ENCODE measurements around the gene VPS37B. TPM values are rescaled to one million over a fixed set of nuclear protein-coding genes. Genes with fewer than 3 reads are reported as not detected.

Gene VPS37B
- polyA plus RNA-seq, 3 donors from 2014 or later, result 39.5 to 70.1 (median 43.6) TPM

DNA sequence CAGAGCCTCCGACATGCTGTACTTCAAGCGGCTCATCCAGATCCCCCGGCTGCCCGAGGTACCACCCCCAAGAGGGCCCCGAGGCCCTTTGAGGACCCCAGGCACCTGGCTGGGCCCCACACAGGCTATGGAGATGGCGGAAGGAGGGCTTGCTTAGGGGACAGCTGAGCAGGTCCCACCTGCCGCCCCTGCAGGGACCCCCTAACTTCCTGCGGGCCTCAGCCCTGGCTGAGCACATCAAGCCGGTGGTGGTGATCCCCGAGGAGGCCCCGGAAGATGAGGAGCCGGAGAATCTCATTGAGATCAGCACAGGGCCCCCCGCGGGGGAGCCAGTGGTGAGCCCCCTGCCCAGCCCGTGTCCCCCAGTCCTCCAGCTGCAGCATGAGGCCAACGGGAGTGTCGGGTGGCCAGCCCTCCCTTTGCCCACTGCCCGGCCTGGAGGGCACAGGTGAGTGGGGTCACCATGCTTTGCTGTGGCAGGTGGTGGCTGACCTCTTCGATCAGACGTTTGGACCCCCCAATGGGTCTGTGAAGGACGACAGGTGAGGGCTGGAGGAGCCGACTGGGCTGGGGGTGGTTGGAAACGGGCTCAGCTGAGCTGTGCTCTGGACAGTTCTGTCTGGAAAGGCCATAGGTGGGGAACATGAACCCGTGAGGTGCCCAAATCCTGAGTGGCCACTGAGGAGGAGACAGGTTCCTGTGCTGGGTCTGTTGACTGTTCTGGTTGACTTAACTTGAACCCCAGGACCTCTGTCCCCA, 40.7 kb downstream of the VPS37B start:
- H3K27me3 Mint-ChIP-seq (ENCODE audit: low read depth in 3 of 3), result peaks cover 6 to 11% (median 9%) of the 10 kb centered on the region in 3 donors
- H3K4me1 Mint-ChIP-seq, result peaks cover 0 to 6% of the 10 kb centered on the region in 2 donors
- H3K4me3 Mint-ChIP-seq, result no peak overlapping the region
- H3K36me3 Mint-ChIP-seq, result peaks cover 0 to 8% (median 7%) of the 10 kb centered on the region in 3 donors
- no peak overlapping the region for H3K27ac Mint-ChIP-seq
- DNase-seq, result no peak
- no peaks in the 10 kb centered on the region for H3K9me3 Mint-ChIP-seq

DNA sequence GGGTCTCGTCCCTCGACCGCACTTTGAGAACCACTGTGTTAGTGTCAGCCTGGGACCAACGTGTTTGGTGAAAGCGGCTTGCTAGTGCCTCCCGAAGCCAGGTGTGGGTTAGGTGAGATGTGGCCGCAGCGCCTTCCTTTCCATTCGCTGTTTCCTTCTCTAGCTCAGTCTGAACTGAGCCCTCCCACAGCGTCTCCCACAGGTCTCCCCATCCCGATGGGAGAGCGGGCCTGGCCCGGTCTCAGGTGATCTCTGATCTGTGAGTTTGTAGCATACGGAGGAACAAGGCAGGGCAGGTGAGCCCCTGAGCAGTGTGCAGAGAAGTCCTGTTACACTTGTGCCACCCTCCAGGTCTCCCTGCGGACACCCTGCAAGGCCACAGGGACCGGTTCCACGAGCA, 41.4 kb downstream of the VPS37B start:
- H3K4me3 Mint-ChIP-seq, result no peak overlapping the region
- peaks cover 3 to 13% (median 9%) of the 10 kb centered on the region in 3 donors for H3K27me3 Mint-ChIP-seq (ENCODE audit: low read depth in 3 of 3)
- H3K36me3 Mint-ChIP-seq, result peaks cover 0 to 10% (median 9%) of the 10 kb centered on the region in 3 donors
- H3K4me1 Mint-ChIP-seq, result no peaks in the 10 kb centered on the region
- DNase-seq, result no peak
- H3K9me3 Mint-ChIP-seq, result no peaks in the 10 kb centered on the region
- no peak overlapping the region for H3K27ac Mint-ChIP-seq

DNA sequence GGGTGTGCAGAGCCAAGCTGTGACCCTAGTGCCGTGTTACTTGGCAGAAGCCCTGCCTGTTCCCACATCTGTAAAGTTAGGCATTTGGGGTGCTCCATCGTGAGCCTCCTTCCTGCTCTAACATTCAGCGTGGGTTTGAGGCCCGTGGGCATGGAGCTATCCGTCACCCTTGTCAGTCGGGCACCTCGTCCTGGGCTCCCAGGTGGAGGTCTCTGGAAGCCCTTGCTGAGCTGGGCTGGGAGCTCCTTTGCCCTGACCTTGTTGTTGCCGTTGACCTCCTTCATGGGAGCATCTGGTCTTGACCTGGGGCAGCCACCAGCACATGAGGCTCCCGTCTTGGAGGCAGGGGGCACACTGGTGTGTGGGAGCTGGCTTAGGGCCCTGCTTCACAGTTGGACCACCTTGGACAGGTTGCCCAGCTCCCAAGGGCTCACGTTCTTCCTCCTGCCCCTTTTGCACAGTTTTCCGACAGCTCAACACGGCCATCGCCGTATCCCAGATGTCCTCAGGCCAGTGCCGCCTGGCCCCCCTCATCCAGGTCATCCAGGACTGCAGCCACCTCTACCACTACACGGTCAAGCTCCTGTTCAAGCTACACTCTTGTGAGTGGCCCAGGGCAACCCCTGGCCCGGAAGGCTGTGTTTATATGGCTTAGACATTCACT, 42.2 kb downstream of the VPS37B start:
- no peak for DNase-seq
- Mint-ChIP-seq H3K4me1 (no peaks in the 10 kb centered on the region), H3K27ac (peak overlapping the region in 2 of 6 donors; percentile 24 to 45), H3K36me3 (peaks cover 0 to 11% (median 11%) of the 10 kb centered on the region in 3 donors), H3K27me3 (ENCODE audit: low read depth in 3 of 3) (peaks cover 3 to 14% (median 9%) of the 10 kb centered on the region in 3 donors), H3K9me3 (no peaks in the 10 kb centered on the region), H3K4me3 (no peak overlapping the region)

DNA sequence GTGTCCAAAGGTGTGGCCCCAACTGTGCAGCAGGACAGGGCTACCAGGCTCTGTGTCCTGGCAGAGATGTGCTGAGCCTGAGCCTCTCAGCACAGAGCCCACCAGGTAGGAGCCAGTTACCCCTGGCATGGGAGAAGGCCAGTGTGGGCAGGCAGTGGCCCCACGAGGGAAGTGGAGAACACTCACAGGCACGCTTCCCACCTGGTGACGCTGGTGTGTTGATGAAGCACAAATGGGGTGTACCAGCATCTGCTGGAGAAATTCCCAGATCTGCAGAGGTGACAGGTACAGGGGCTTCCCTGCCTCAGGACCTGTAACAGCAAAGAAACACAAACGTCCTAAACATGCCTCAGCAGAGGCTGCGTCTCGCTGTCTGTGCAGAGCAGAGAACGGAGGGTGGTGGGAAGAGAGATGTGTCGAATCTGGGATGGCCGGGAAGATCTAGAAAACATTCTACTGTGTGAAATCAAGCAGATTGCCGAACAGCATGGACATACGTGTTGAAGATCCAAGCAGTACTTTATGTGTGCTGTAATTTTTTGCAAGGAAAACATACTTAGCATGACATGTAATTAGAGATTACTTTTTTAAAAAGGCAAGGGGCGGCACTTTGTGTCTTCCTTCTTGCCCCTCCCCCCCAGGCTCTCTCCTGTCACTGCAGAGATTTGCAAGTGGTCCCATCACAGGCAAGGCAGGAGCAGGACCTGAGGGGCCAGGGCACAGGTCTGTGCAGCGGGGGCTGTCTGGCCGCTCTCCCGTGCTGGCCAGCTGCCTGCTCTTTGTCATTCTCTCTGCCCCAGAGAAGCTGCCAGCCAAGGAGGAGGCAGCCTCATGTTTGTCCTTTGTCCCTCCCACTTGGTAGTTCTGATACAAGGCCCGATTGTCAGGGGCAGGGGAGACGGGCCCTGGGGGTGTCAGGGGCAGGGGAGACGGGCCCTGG, 43.3 kb downstream of the VPS37B start:
- Mint-ChIP-seq H3K36me3 (peaks cover 0 to 10% (median 10%) of the 10 kb centered on the region in 3 donors), H3K9me3 (no peaks in the 10 kb centered on the region), H3K27me3 (ENCODE audit: low read depth in 3 of 3) (peaks cover 3 to 14% (median 6%) of the 10 kb centered on the region in 3 donors), H3K4me1 (no peaks in the 10 kb centered on the region), H3K27ac (peak overlapping the region in 2 of 6 donors; percentile 67 to 73), H3K4me3 (no peak overlapping the region)
- no peak for DNase-seq

DNA sequence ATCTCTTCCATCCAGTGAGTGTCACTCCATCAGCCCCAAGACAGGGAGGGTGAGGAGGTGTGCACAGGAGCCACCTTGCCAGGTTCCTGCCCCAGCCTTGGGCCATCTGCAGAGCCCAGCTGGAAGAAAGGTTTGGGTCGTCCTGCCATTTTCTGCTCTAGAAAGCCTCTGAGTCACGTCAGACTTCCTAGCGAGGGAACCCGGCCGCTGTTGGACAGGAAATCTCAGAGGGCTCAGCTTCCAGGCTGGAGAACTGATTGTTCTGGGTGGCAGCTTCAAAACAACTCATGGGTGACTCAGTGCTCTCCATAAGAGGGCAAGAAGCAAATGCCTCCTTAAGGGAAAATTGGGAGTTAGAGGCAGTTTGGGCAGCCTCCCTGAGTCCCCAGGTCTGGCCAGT, 44.1 kb downstream of the VPS37B start:
- H3K27me3 Mint-ChIP-seq (ENCODE audit: low read depth in 3 of 3), result peaks cover 0 to 12% (median 3%) of the 10 kb centered on the region in 3 donors

DNA sequence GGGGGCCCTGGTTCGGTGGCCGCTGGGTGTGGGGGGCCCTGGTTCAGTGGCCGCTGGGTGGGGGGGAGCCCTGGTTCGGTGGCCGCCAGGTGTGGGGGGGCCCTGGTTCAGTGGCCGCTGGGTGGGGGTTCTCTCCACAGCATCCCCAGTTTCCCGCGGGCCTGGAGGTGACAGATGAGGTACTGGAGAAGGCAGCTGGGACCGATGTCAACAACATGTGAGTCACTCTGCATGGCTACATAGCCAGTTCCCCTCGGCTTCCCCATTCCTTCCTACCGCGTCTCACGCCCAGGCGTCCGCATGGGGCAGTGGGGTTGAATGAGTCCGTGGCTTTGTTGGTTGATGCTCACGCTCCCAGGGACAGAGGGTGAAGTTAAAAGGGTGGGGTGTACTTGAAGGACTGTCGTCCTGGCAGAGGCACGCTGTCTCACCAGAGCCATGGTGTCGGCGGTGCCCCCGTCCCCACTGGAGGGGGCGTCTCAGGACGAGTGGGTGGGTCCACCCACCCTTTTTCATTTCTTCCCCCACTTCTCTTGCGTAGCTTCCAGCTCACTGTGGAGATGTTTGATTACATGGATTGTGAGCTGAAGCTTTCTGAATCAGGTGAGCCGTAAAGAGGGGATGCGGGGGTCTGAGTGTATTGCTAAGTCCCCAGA, 45.1 kb downstream of the VPS37B start:
- H3K27ac Mint-ChIP-seq, result no peak overlapping the region
- H3K27me3 Mint-ChIP-seq (ENCODE audit: low read depth in 3 of 3), result peaks cover 0 to 8% (median 0%) of the 10 kb centered on the region in 3 donors
- peaks cover 0 to 8% (median 4%) of the 10 kb centered on the region in 3 donors for H3K36me3 Mint-ChIP-seq
- no peak overlapping the region for H3K4me3 Mint-ChIP-seq
- DNase-seq, result no peak
- no peaks in the 10 kb centered on the region for H3K9me3 Mint-ChIP-seq
- no peaks in the 10 kb centered on the region for H3K4me1 Mint-ChIP-seq

More for the DNA sequence above, 44.1 kb downstream of the VPS37B start:
- no peaks in the 10 kb centered on the region for H3K9me3 Mint-ChIP-seq
- DNase-seq, result no peak
- no peak overlapping the region for H3K4me3 Mint-ChIP-seq
- H3K4me1 Mint-ChIP-seq, result no peaks in the 10 kb centered on the region
- H3K36me3 Mint-ChIP-seq, result peaks cover 0 to 8% (median 4%) of the 10 kb centered on the region in 3 donors
- H3K27ac Mint-ChIP-seq, result no peak overlapping the region

DNA sequence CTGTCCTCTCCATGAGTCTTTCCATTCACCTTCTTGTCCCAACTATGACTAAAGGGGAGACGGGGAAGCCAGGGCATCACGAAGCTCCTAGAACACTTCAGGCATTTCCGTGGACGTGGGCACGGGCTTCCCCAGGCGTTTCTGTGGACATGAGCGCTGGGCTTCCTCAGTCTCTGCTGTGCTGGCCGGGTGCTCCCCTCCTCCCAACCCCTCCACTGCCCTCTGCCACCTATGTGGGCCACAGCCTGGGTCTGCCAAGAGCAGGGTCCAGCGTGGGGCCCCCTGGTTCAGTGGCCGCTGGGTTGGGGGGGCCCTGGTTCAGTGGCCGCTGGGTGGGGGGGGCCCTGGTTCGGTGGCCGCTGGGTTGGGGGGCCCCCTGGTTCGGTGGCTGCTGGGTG, 45.9 kb downstream of the VPS37B start:
- H3K27me3 Mint-ChIP-seq (ENCODE audit: low read depth in 3 of 3), result peaks cover 0 to 6% (median 0%) of the 10 kb centered on the region in 3 donors
- H3K4me3 Mint-ChIP-seq, result no peak overlapping the region
- no peaks in the 10 kb centered on the region for H3K9me3 Mint-ChIP-seq
- no peaks in the 10 kb centered on the region for H3K4me1 Mint-ChIP-seq
- peaks cover 0 to 8% (median 4%) of the 10 kb centered on the region in 3 donors for H3K36me3 Mint-ChIP-seq
- DNase-seq, result no peak
- no peak overlapping the region for H3K27ac Mint-ChIP-seq

DNA sequence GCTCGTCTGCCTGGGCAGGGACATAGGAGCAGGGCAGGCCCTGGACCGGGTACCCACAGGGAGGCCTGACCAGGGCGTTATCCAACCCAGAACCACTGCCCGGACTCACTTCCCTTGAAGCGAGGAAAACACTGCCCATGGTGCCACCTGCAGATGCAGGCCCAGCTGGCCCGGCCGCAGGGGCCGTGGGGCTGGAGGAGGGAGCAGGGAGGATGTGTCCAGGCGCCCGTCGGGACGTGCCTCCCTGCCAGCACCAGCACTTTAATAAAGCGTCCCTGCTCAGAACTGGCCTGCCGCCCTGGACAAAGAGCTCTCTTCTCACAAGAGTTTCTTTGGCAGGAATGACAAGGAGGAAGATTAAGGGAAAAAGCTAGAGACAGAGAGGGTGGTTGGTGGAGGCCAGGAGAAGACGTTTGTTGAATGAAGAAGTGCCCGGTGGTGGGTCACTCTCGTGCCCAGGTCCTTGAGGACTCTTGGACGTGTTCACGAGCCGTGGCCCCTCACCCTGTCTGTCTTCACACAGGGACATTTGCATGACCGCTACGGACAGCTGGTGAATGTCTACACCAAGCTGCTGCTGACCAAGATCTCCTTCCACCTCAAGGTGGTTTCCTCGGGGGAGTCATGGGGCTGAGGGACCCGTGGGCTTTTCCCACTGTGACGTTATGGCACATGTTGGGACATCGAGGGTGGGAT, 46.4 kb downstream of the VPS37B start:
- DNase-seq, result no peak
- Mint-ChIP-seq H3K9me3 (no peaks in the 10 kb centered on the region), H3K4me1 (no peaks in the 10 kb centered on the region), H3K36me3 (peaks cover 0 to 8% (median 4%) of the 10 kb centered on the region in 3 donors), H3K4me3 (no peak overlapping the region), H3K27me3 (ENCODE audit: low read depth in 3 of 3) (peaks cover 0 to 6% (median 0%) of the 10 kb centered on the region in 3 donors), H3K27ac (peak overlapping the region in 2 of 6 donors; percentile 37 to 53)

DNA sequence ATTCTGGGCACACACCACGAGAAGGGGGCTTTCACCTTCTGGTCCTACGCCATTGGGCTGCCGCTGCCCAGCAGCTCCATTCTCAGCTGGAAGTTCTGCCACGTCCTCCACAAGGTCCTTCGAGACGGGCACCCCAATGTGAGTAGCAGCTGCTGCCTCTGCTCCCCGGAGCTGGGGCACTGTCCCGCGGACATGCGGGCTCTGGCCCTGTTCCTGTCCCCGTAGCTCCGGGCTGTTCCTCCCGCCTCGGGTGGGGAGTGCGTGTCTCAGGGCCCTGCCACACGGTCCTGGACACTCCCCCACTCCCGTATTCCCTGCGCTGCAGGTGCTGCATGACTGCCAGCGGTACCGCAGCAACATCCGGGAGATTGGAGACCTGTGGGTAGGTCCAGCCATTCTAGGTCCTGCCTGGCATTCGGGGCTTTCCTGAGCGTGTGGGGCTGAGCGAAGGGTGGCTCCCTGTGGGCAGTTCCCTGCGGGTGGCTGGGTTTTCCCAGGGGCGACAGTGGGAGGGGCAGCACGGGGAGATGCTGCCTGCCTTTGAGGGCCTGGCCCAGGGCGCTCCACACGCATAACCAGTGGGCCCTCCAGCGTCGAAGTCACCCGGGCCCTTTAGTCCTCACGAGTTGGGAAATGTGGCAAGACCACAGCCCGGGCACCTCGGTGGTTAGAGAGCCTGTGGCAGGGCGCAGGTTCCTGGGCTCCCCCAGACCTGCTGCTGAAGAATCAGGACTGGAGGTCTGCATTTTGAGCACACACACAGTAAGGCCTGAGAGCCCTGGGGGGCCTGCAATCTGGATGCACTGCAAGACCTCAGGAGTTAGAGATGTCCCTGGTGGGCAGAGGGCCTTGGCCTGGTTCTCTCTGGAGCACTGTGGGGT, 47.2 kb downstream of the VPS37B start:
- Mint-ChIP-seq H3K27me3 (ENCODE audit: low read depth in 3 of 3) (peaks cover 0 to 6% (median 0%) of the 10 kb centered on the region in 3 donors), H3K27ac (no peak overlapping the region)
- no peak for DNase-seq

DNA sequence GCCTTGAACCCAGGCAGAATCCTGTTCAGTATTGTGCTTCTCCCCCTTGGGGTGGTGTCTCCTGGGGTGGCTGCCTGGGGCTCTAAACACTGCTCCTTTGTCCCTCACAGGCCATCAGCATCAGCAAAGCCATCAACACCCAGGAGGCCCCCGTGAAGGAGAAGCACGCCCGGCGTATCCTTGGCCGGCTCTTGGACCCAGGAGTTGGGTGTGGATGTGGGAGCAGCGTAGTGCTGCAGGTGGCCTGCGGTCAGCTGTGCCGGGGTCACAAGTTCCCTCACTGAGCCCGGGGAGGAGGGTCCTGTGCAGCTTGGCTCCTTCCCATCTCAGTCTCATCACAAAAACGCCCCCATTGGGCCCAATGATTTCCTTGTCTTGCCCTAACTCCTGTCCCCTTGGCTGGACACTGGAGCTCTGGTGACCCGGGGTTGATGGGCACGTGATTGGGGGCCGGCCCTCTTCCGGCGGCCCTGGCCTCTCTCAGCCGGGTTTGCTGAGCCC, 48.0 kb downstream of the VPS37B start:
- H3K27ac Mint-ChIP-seq, result no peak overlapping the region
- no peak overlapping the region for H3K4me3 Mint-ChIP-seq
- H3K27me3 Mint-ChIP-seq (ENCODE audit: low read depth in 3 of 3), result peaks cover 0 to 6% (median 0%) of the 10 kb centered on the region in 3 donors
- H3K36me3 Mint-ChIP-seq, result peaks cover 0 to 8% (median 4%) of the 10 kb centered on the region in 3 donors
- no peaks in the 10 kb centered on the region for H3K4me1 Mint-ChIP-seq
- no peaks in the 10 kb centered on the region for H3K9me3 Mint-ChIP-seq
- DNase-seq, result no peak

More for the DNA sequence above, 47.2 kb downstream of the VPS37B start:
- no peaks in the 10 kb centered on the region for H3K9me3 Mint-ChIP-seq
- no peaks in the 10 kb centered on the region for H3K4me1 Mint-ChIP-seq
- H3K36me3 Mint-ChIP-seq, result peaks cover 0 to 8% (median 4%) of the 10 kb centered on the region in 3 donors
- no peak overlapping the region for H3K4me3 Mint-ChIP-seq

DNA sequence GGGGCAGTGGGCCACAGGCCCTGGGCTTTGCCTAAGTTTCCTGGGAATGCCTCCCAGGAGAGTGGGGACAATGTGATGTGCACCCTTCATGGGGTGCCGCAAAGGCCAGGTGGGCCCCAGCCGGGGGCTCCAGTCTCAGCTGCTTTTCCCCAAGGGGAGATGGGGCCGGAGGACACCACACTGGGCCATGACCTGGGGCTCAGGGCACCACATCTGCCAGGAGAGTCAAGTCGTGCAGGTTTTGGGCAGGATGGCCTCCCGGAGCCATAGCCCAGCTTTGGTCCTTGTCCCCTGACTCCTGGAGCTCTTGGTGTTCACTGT, 48.4 kb downstream of the VPS37B start:
- Mint-ChIP-seq H3K4me1 (no peaks in the 10 kb centered on the region), H3K27ac (no peak overlapping the region), H3K36me3 (peaks cover 0 to 5% (median 4%) of the 10 kb centered on the region in 3 donors)

More for the DNA sequence above, 48.4 kb downstream of the VPS37B start:
- H3K4me3 Mint-ChIP-seq, result no peak overlapping the region
- no peak for DNase-seq
- peaks cover 0 to 6% (median 0%) of the 10 kb centered on the region in 3 donors for H3K27me3 Mint-ChIP-seq (ENCODE audit: low read depth in 3 of 3)
- no peaks in the 10 kb centered on the region for H3K9me3 Mint-ChIP-seq
